B cell (primary cell): ENCODE data around the gene RALY. TPM values are rescaled to one million over a fixed set of nuclear protein-coding genes. Genes with fewer than 3 reads are reported as not detected.

ENCODE experiments used
- ATAC-seq: fragments of 200-7000 bp; cut with Tn5 transposase; one replicate; pipeline ENCODE4 v1.10.0; 2021; ENCODE audit warnings: low read depth, mild to moderate bottlenecking, moderate number of reproducible peaks, moderate library complexity
- CTCF ChIA-PET: fragments of 350-600 bp; sonication (Branson Sonifier 250); formaldehyde crosslinking; loops from one replicate; lab custom pipeline; 2021; ENCODE audit warnings: antibody characterized with exemption, inconsistent platforms; lab: Charles Lee
- POLR2A ChIA-PET: fragments of 350-600 bp; sonication (Branson Sonifier 250); formaldehyde crosslinking; loops from one replicate; lab custom pipeline; 2021; ENCODE audit warnings: antibody characterized with exemption; lab: Charles Lee
- DNase-seq: peaks from one replicate; pipeline ENCODE4 v3.0.0; 2013
- H2AFZ ChIP-seq: 2 replicates; pipeline ENCODE4 v1.6.1; 2012; ENCODE audit warnings: mild to moderate bottlenecking, low read depth, low read length; ENCODE audit not compliant: insufficient read depth, poor library complexity, severe bottlenecking
- H3K27ac ChIP-seq, 2 donors: 1 replicate in 1 of 2; 2 replicates in 1 of 2; pipeline ENCODE4 v1.5.1; 2012 to 2013; ENCODE audit warnings: low read length in 2 of 2, mild to moderate bottlenecking in 2 of 2, moderate library complexity in 1 of 2
- H3K27me3 ChIP-seq, 4 experiments: fragments of 200-600 bp in 1 of 4; sonication (generic) in 1 of 4; replicated peaks in 1 of 4; 1 replicate in 2 of 4; 2 replicates in 2 of 4; pipeline versions ENCODE4 v1.6.1 to v1.7.0; 2013 to 2016; ENCODE audit warnings: low read length in 3 of 4, mild to moderate bottlenecking in 2 of 4, mixed read lengths in 1 of 4, moderate library complexity in 1 of 4; ENCODE audit not compliant: insufficient read depth in 4 of 4, control insufficient read depth in 3 of 4; ENCODE audit errors: control extremely low read depth in 1 of 4
- H3K36me3 ChIP-seq, 2 experiments: replicated peaks in 1 of 2; 1 replicate in 1 of 2; 2 replicates in 1 of 2; pipeline versions ENCODE4 v1.6.1 to v1.7.1; 2013; ENCODE audit warnings: low read length in 1 of 2; ENCODE audit not compliant: insufficient read depth in 2 of 2, control insufficient read depth in 1 of 2; ENCODE audit errors: control extremely low read depth in 1 of 2, extremely low read depth in 1 of 2
- H3K4me1 ChIP-seq, 2 donors: fragments of 200-600 bp in 1 of 2; sonication (generic) in 1 of 2; 1 replicate in 1 of 2; 2 replicates in 1 of 2; pipeline versions ENCODE4 v1.5.1 to v1.6.1; 2013 to 2017; ENCODE audit warnings: low read length in 2 of 2; ENCODE audit not compliant: control insufficient read depth in 2 of 2, insufficient read depth in 2 of 2
- H3K4me2 ChIP-seq: replicated peaks from 2 replicates; pipeline ENCODE3; 2012; ENCODE audit warnings: mild to moderate bottlenecking, low read depth, low read length; ENCODE audit not compliant: poor library complexity, severe bottlenecking
- H3K4me3 ChIP-seq, 5 experiments: fragments of 200-600 bp in 1 of 5; sonication (generic) in 1 of 5; 1 replicate in 3 of 5; 2 replicates in 2 of 5; pipeline versions ENCODE4 v1.5.1 to v1.7.0; 2011 to 2016; ENCODE audit warnings: low read length in 4 of 5, mild to moderate bottlenecking in 4 of 5, low read depth in 2 of 5, control low read depth in 1 of 5, moderate library complexity in 1 of 5; ENCODE audit not compliant: insufficient read depth in 1 of 5; ENCODE audit errors: control extremely low read depth in 1 of 5, extremely low read depth in 1 of 5
- H3K79me2 ChIP-seq: fragments of 200-600 bp; sonication (generic); one replicate; pipeline ENCODE4 v1.6.0; 2016; ENCODE audit warnings: low read length; ENCODE audit not compliant: control insufficient read depth, insufficient read depth
- H3K9ac ChIP-seq: fragments of 200-600 bp; sonication (generic); 2 replicates; pipeline ENCODE4 v1.6.1; 2017; ENCODE audit warnings: mild to moderate bottlenecking, low read length, moderate library complexity
- H3K9me3 ChIP-seq, 3 donors: one replicate each; pipeline versions ENCODE4 v1.6.1 to v1.7.1; 2013; ENCODE audit warnings: low read length in 2 of 3; ENCODE audit not compliant: control insufficient read depth in 2 of 3, insufficient read depth in 1 of 3; ENCODE audit errors: control extremely low read depth in 1 of 3
- H4K20me1 ChIP-seq: 2 replicates; pipeline ENCODE4 v1.6.0; 2012; ENCODE audit warnings: mild to moderate bottlenecking, low read length; ENCODE audit not compliant: insufficient read depth, control insufficient read depth, poor library complexity, severe bottlenecking
- H3K27ac Mint-ChIP-seq: one replicate; pipeline ENCODE4 v1.8.0; 2021; ENCODE audit warnings: mixed read lengths
- H3K27me3 Mint-ChIP-seq: one replicate; pipeline ENCODE4 v1.8.0; 2021; ENCODE audit warnings: mixed read lengths
- H3K4me1 Mint-ChIP-seq: one replicate; pipeline ENCODE4 v1.8.0; 2021; ENCODE audit warnings: mixed read lengths
- H3K4me3 Mint-ChIP-seq: one replicate; pipeline ENCODE4 v1.8.0; 2021; ENCODE audit warnings: mixed read lengths
- H3K9me3 Mint-ChIP-seq: one replicate; pipeline ENCODE4 v1.8.0; 2022; ENCODE audit warnings: mixed read lengths; ENCODE audit not compliant: insufficient read depth
- EZH2 ChIP-seq: IDR thresholded peaks from 2 replicates; pipeline ENCODE4 v1.6.1; 2012; ENCODE audit warnings: borderline replicate concordance, low read depth, mild to moderate bottlenecking, moderate library complexity, low read length; ENCODE audit not compliant: insufficient read depth, poor library complexity, severe bottlenecking
- WGBS: methylation state at CpG from one replicate; pipeline ENCODE4 v1.1.5; 2013; ENCODE audit warnings: missing lambda C conversion rate; ENCODE audit not compliant: insufficient coverage; 5-methylcytosine and 5-hydroxymethylcytosine counted together
- intact Hi-C: fragments of 100-400 bp; cut with micrococcal nuclease; formaldehyde crosslinking; loops from one replicate; pipeline ENCODE4 v1.10.0; 2022
- polyA plus RNA-seq: library from polyadenylated mRNA; depleted of rRNA; stranded (reverse); fragments of >200 nt; gene quantifications from 2 replicates; pipeline ENCODE4 v1.2.3, GENCODE V29; 2012
- total RNA-seq, 2 donors: library from RNA; stranded (reverse); fragments of 120-200 nt in 1 of 2; gene quantifications; 1 replicate in 1 of 2; 2 replicates in 1 of 2; pipeline versions ENCODE4 v1.2.3 to v1.2.4, GENCODE V29; 2013 to 2022
- TF ChIP-seq, protein P1 (sequence below): fragments of 200-600 bp; IDR thresholded peaks from one replicate; pipeline ENCODE4 v1.8.0; 2022; ENCODE audit warnings: antibody characterized with exemption, mild to moderate bottlenecking

The RALY gene
- total and polyA plus RNA-seq, 2 donors (not counting 1 experiment from before 2014, with no cell fraction given): 89.8 to 94.4 TPM

GRCh38 chr20:33981347-33981746, 12.4 kb upstream of the RALY start:
- TF ChIP-seq, protein P1, sequence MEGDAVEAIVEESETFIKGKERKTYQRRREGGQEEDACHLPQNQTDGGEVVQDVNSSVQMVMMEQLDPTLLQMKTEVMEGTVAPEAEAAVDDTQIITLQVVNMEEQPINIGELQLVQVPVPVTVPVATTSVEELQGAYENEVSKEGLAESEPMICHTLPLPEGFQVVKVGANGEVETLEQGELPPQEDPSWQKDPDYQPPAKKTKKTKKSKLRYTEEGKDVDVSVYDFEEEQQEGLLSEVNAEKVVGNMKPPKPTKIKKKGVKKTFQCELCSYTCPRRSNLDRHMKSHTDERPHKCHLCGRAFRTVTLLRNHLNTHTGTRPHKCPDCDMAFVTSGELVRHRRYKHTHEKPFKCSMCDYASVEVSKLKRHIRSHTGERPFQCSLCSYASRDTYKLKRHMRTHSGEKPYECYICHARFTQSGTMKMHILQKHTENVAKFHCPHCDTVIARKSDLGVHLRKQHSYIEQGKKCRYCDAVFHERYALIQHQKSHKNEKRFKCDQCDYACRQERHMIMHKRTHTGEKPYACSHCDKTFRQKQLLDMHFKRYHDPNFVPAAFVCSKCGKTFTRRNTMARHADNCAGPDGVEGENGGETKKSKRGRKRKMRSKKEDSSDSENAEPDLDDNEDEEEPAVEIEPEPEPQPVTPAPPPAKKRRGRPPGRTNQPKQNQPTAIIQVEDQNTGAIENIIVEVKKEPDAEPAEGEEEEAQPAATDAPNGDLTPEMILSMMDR: no peak
- TF ChIP-seq EZH2: no peak
- ATAC-seq (no peak), DNase-seq (no peak)
- ChIA-PET CTCF (interaction anchor here (0.6 kb wide), 1 partner anchor 1812 kb away, joined by 4 read pairs; no protein-coding TSS in a partner anchor), POLR2A (no interaction called here)
- Mint-ChIP-seq H3K27me3 (peaks cover 30% of the 10 kb centered on the region), H3K4me1 (no peaks in the 10 kb centered on the region), H3K9me3 (no peaks in the 10 kb centered on the region), H3K4me3 (no peak overlapping the region), H3K27ac (no peak overlapping the region)
- intact Hi-C loops: no loop called here
- H2AFZ ChIP-seq: no peak overlapping the region
- no peaks in the 10 kb centered on the region for H3K36me3 ChIP-seq
- H3K4me3 ChIP-seq: no peak overlapping the region
- no peaks in the 10 kb centered on the region for H3K4me1 ChIP-seq
- no CpG with 5 or more reads among the region's 7 CpGs for WGBS
- H3K9me3 ChIP-seq: peaks cover 0 to 3% (median 2%) of the 10 kb centered on the region in 3 donors
- no peaks in the 10 kb centered on the region for H4K20me1 ChIP-seq
- H3K4me2 ChIP-seq: no peak overlapping the region
- H3K9ac ChIP-seq: no peak overlapping the region
- no peak overlapping the region for H3K27ac ChIP-seq
- peaks cover 0 to 4% (median 2%) of the 10 kb centered on the region in 4 experiments for H3K27me3 ChIP-seq
- no peaks in the 10 kb centered on the region for H3K79me2 ChIP-seq

- peaks cover 0 to 3% (median 2%) of the 10 kb centered on the region in 3 donors for H3K9me3 ChIP-seq
- no peak overlapping the region for H3K4me3 Mint-ChIP-seq
- intact Hi-C loops: no loop called here
- no peak overlapping the region for H3K27ac Mint-ChIP-seq
- CTCF ChIA-PET: no interaction called here
- no peak for ATAC-seq
- TF ChIP-seq, protein P1: no peak
- TF ChIP-seq EZH2: no peak
- no peak for DNase-seq
- H3K79me2 ChIP-seq: no peaks in the 10 kb centered on the region
- no peak overlapping the region for H3K4me3 ChIP-seq
- no peak overlapping the region for H2AFZ ChIP-seq
- H3K9ac ChIP-seq: no peak overlapping the region
- WGBS: 100% methylated on average over 1 of the region's 3 CpGs
- H4K20me1 ChIP-seq: no peaks in the 10 kb centered on the region
- POLR2A ChIA-PET: interaction anchor here (0.6 kb wide), 1 partner anchor 351 kb away, joined by 5 read pairs; no protein-coding TSS in a partner anchor
- peaks cover 25% of the 10 kb centered on the region for H3K27me3 Mint-ChIP-seq
- peaks cover 0 to 4% (median 2%) of the 10 kb centered on the region in 4 experiments for H3K27me3 ChIP-seq
- H3K4me2 ChIP-seq: no peak overlapping the region
- H3K4me1 ChIP-seq: no peaks in the 10 kb centered on the region
- H3K9me3 Mint-ChIP-seq: no peaks in the 10 kb centered on the region
- no peaks in the 10 kb centered on the region for H3K36me3 ChIP-seq
- no peak overlapping the region for H3K27ac ChIP-seq
- H3K4me1 Mint-ChIP-seq: no peaks in the 10 kb centered on the region
Observed at GRCh38 chr20:33981964-33982363, 11.7 kb upstream of the RALY start.
